Osteoblast (primary cell): ENCODE measurements around the gene KIFC1. TPM values are rescaled to one million over a fixed set of nuclear protein-coding genes. Genes with fewer than 3 reads are reported as not detected.

Source experiments
- DNase-seq: peaks from one replicate; pipeline ENCODE4 v3.0.0; 2011; ENCODE audit warnings: low spot score, mixed read lengths; ENCODE audit not compliant: insufficient read length; ENCODE audit errors: missing footprints
- H2AFZ ChIP-seq: 2 replicates; pipeline ENCODE4 v1.6.0; 2011; ENCODE audit warnings: mild to moderate bottlenecking, low read length
- H3K27ac ChIP-seq: 2 replicates; pipeline ENCODE4 v1.5.1; 2011; ENCODE audit warnings: mild to moderate bottlenecking, low read depth, low read length, moderate library complexity
- H3K27me3 ChIP-seq: 2 replicates; pipeline ENCODE4 v1.6.0; 2012; ENCODE audit warnings: mild to moderate bottlenecking, control low read depth, inconsistent platforms, low read length, moderate library complexity; ENCODE audit not compliant: insufficient read depth
- H3K36me3 ChIP-seq: 2 replicates; pipeline ENCODE4 v1.5.1; 2011; ENCODE audit warnings: mild to moderate bottlenecking, low read length, control low read depth, moderate library complexity; ENCODE audit not compliant: insufficient read depth
- H3K4me1 ChIP-seq: 2 replicates; pipeline ENCODE4 v1.5.1; 2011; ENCODE audit warnings: mild to moderate bottlenecking, low read length, control low read depth, moderate library complexity; ENCODE audit not compliant: insufficient read depth
- H3K4me2 ChIP-seq: 2 replicates; pipeline ENCODE4 v1.6.0; 2011; ENCODE audit warnings: mild to moderate bottlenecking, low read length; ENCODE audit not compliant: insufficient read depth
- H3K4me3 ChIP-seq: fragments of 200-600 bp; sonication (generic); 3 replicates; pipeline ENCODE4 v1.5.1; 2012; ENCODE audit warnings: mild to moderate bottlenecking, low read length, inconsistent platforms; ENCODE audit not compliant: insufficient read depth
- H3K79me2 ChIP-seq: 2 replicates; pipeline ENCODE4 v1.6.0; 2012; ENCODE audit warnings: mild to moderate bottlenecking, low read length, control low read depth, inconsistent platforms; ENCODE audit not compliant: insufficient read depth
- H3K9me3 ChIP-seq: 2 replicates; pipeline ENCODE4 v1.5.1; 2011; ENCODE audit warnings: low read depth, low read length, control low read depth
- H4K20me1 ChIP-seq: 2 replicates; pipeline ENCODE4 v1.6.0; 2012; ENCODE audit warnings: mild to moderate bottlenecking, low read length, control low read depth; ENCODE audit not compliant: insufficient read depth
- CTCF ChIP-seq: IDR thresholded peaks from 2 replicates; pipeline ENCODE4 v1.5.1; 2011; ENCODE audit warnings: mild to moderate bottlenecking, low read depth, low read length, moderate library complexity; ENCODE audit errors: extremely low read depth
- total RNA-seq: library from RNA; depleted of rRNA; stranded (reverse); fragments of >200 nt; gene quantifications from 2 replicates; pipeline ENCODE4 v1.2.3, GENCODE V29; 2012

Gene KIFC1
- total RNA-seq, 1 donor = 4.0 TPM

GRCh38 chr6:33390767-33391277, 801 bp upstream of the KIFC1 start:
- peak overlapping the region; percentile 92 for H2AFZ ChIP-seq
- H3K36me3 ChIP-seq = no peaks in the 10 kb centered on the region
- H3K27ac ChIP-seq = peak overlapping the region; percentile 88
- no peaks in the 10 kb centered on the region for H3K9me3 ChIP-seq
- TF ChIP-seq CTCF = no peak
- H4K20me1 ChIP-seq = no peaks in the 10 kb centered on the region
- peaks cover 38% of the 10 kb centered on the region for H3K79me2 ChIP-seq
- peak overlapping the region; percentile 31 for H3K4me3 ChIP-seq
- no peak for DNase-seq
- peak overlapping the region; percentile 63 for H3K4me2 ChIP-seq
- peaks cover 27% of the 10 kb centered on the region for H3K4me1 ChIP-seq
- H3K27me3 ChIP-seq = no peaks in the 10 kb centered on the region

GRCh38 chr6:33391922-33392594, 435 bp downstream of the KIFC1 start:
- DNase-seq = peak; percentile 57
- H3K4me3 ChIP-seq = peak overlapping the region; percentile 92
- peak overlapping the region; percentile 85 for H3K4me2 ChIP-seq
- H3K27ac ChIP-seq = peak overlapping the region; percentile 69
- H3K27me3 ChIP-seq = no peaks in the 10 kb centered on the region
- H4K20me1 ChIP-seq = no peaks in the 10 kb centered on the region
- peak overlapping the region; percentile 95 for H2AFZ ChIP-seq
- H3K79me2 ChIP-seq = peaks cover 49% of the 10 kb centered on the region
- H3K9me3 ChIP-seq = no peaks in the 10 kb centered on the region
- TF ChIP-seq CTCF = no peak
- H3K4me1 ChIP-seq = peaks cover 27% of the 10 kb centered on the region
- H3K36me3 ChIP-seq = no peaks in the 10 kb centered on the region

- Histone ChIP-seq H3K27me3 (no peaks in the 10 kb centered on the region), H3K36me3 (no peaks in the 10 kb centered on the region), H4K20me1 (no peaks in the 10 kb centered on the region), H3K4me1 (peaks cover 27% of the 10 kb centered on the region), H3K27ac (peak overlapping the region; percentile 69), H3K79me2 (peaks cover 52% of the 10 kb centered on the region), H3K4me3 (peak overlapping the region; percentile 92), H2AFZ (peak overlapping the region; percentile 95), H3K9me3 (no peaks in the 10 kb centered on the region), H3K4me2 (peak overlapping the region; percentile 85)
- peak; percentile 48 for DNase-seq
- TF ChIP-seq CTCF = no peak
These were observed 949 bp downstream of the KIFC1 start for GRCh38 chr6:33392595-33392948.

- H3K27ac ChIP-seq = peak overlapping the region; percentile 69
These were observed 1.4 kb downstream of the KIFC1 start for GRCh38 chr6:33392979-33393378.

More at GRCh38 chr6:33392979-33393378, 1.4 kb downstream of the KIFC1 start:
- Histone ChIP-seq H2AFZ (peak overlapping the region; percentile 95), H3K27me3 (no peaks in the 10 kb centered on the region), H3K36me3 (no peaks in the 10 kb centered on the region), H3K4me3 (peak overlapping the region; percentile 92), H3K4me1 (peaks cover 27% of the 10 kb centered on the region), H3K79me2 (peaks cover 56% of the 10 kb centered on the region), H3K9me3 (no peaks in the 10 kb centered on the region), H3K4me2 (peak overlapping the region; percentile 85), H4K20me1 (no peaks in the 10 kb centered on the region)
- no peak for TF ChIP-seq CTCF
- peak; percentile 46 for DNase-seq
